GM13977 (cell line): Measurements from ENCODE around the gene HECW1.
A peak's percentile ranks its signal among the peaks of the same experiment; 100 is the strongest.

ENCODE experiments used
- DNase-seq: peaks from one replicate; pipeline ENCODE4 v3.0.0; 2012; ENCODE audit warnings: low spot score
- in situ Hi-C: fragments of 300-500 bp; cut with MboI; formaldehyde crosslinking; loops from one replicate; pipeline ENCODE4 v1.12.0; 2022; ENCODE audit warnings: low sequenced_read_pairs, low pct_unique_long_range_greater_than_20kb, mixed read lengths, inconsistent platforms; ENCODE audit not compliant: unreplicated experiment
- TF ChIP-seq, protein P1 (sequence below): IDR thresholded peaks from 2 replicates; pipeline ENCODE4 v1.5.1; 2012; ENCODE audit warnings: mild to moderate bottlenecking, control low read depth; ENCODE audit not compliant: insufficient read depth; ENCODE audit errors: extremely low read depth, missing control alignments

Gene HECW1

DNA sequence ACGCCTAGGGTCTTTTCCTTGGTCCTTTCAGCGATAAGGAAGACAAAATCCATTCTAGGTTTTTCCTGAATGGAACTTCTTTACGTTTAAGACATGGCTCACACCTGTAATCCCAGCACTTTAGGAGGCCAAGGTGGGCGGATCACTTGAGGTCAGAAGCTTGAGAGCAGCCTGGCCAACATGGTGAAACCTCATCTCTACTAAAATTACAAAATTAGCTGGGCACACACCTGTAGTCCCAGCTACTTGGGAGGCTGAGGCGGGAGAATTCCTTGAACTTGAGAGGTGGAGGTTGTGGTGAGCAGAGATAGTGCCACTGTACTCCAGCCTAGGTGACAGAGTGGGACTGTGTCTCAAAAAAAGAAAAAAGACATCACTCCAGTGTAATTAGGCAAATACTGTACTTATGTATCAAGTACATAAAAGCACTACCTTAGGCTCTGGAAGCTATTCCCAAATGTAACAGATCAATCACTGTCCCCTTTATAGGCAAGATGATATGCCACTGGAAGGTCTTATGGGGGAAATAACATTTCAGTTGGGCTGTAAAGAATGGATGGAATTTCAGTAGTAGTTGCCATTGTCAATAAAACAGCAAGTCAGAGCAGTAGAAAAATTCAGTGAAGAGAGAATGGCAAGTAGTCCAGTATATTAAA lies 476.2 kb downstream of the HECW1 start:
- TF ChIP-seq, protein P1, sequence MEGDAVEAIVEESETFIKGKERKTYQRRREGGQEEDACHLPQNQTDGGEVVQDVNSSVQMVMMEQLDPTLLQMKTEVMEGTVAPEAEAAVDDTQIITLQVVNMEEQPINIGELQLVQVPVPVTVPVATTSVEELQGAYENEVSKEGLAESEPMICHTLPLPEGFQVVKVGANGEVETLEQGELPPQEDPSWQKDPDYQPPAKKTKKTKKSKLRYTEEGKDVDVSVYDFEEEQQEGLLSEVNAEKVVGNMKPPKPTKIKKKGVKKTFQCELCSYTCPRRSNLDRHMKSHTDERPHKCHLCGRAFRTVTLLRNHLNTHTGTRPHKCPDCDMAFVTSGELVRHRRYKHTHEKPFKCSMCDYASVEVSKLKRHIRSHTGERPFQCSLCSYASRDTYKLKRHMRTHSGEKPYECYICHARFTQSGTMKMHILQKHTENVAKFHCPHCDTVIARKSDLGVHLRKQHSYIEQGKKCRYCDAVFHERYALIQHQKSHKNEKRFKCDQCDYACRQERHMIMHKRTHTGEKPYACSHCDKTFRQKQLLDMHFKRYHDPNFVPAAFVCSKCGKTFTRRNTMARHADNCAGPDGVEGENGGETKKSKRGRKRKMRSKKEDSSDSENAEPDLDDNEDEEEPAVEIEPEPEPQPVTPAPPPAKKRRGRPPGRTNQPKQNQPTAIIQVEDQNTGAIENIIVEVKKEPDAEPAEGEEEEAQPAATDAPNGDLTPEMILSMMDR: no peak
- no peak for DNase-seq
- in situ Hi-C loops: loop anchor here (10.0 kb wide), 1 partner anchor 106 kb away; no protein-coding TSS in a partner anchor

GRCh38 chr7:43589133-43589478 lies 476.7 kb downstream of the HECW1 start:
- TF ChIP-seq, protein P1: no peak
- in situ Hi-C loops: loop anchor here (10.0 kb wide), 1 partner anchor 106 kb away; no protein-coding TSS in a partner anchor
- DNase-seq: no peak

- no peak for DNase-seq
- in situ Hi-C loops: loop anchor here (10.0 kb wide), 1 partner anchor 105 kb away; no protein-coding TSS in a partner anchor
- TF ChIP-seq, protein P1: no peak
Observed at GRCh38 chr7:43589728-43590127, 477.3 kb downstream of the HECW1 start.

DNA sequence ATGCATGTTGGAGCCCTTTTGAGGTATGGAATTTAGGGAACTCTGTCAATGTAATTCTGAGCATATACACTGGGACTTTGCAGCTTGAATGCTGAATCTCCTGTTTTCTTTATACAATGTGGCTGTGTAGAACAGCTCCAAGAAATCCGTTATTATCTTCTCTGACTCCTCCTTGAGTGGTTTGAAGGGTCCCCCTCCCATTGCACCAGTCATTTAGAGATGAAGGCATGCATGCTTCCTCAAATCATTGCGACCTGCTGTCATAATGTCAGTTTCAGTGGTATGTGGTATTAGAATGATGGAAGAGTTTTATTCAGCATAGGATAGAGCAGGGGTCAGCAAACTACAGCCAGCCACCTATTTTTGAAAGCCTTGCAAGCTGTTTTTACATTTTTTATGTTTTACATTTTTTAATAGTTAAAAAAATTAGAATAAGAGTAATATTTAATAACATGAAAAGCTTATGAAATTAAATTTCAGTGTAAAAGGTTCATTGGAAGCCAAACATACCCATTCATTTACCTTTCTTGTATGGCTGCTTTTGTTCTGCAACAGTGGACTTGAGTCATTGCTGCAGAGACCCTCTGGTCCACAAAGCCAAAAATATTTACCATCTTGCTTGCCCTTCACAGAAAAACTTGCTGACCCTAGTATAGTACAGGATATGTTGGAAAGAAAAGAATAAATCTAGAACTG lies 478.6 kb downstream of the HECW1 start:
- TF ChIP-seq, protein P1: no peak
- peak; percentile 63 for DNase-seq
- in situ Hi-C loops: no loop called here

- in situ Hi-C loops: no loop called here
- TF ChIP-seq, protein P1: no peak
- no peak for DNase-seq
Observed at GRCh38 chr7:43591558-43592180, 479.2 kb downstream of the HECW1 start.

DNA sequence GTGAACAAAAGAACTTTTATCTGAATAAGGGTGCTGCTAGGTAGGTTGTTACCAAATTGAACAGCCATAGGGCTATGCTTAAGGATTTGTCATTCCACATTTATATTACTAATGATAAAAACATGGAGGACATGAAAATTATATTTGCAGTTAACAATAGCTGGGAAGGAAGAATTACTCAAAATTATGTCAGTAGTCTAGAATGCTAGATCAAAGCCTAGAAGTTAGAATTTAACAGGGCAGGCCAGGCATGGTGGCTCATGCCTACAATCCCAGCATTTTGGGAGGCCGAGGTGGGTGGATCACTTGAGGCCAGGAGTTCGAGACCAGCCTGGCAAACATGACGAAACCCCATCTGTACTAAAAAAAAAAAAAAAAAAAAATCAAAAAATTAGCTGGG lies 479.9 kb downstream of the HECW1 start:
- in situ Hi-C loops: no loop called here
- no peak for DNase-seq
- TF ChIP-seq, protein P1: no peak
